C4-2B (cell line): ENCODE measurements around the gene FOXJ2.

ENCODE experiments used
- CTCF ChIP-seq: fragments of 450-650 bp; conservative IDR thresholded peaks from 2 replicates; pipeline ENCODE4 v1.5.1; 2017; ENCODE audit warnings: mild to moderate bottlenecking
- ZFX ChIP-seq: fragments of 450-650 bp; IDR thresholded peaks from 2 replicates; pipeline ENCODE4 v1.6.1; 2017

DNA sequence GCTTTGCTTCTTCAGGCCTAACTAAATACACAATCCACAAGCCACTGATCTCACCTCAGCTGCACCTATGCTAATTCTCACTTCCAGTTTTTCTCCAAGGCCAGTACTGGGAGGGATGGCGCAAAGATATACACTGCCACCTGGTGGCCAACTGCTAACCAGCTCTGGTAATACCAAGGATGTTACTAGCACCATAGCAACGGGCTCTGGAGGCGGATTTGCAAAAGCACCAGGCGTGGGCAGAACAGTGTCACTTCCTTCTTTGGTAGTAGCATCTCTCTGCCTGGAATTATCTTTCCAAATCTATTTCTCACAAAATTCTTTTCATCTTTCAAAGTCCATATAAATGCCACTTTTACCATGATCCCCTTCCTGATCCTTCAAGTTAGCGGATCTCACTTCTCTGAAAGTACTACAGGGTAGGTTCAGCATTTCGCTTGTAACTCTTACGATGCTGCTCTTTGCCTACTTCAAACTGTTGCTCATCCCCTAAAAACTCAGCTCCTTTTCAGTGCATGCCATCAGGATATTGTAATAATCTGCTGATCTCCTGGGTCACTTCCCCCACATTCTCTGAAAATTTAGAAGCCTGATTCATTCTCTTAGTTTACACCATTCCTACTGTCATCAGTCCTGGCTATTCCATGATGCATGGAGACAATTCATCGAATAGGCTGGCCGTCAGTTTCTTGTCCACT is 37.1 kb upstream of the FOXJ2 start:
- TF ChIP-seq CTCF: peak; percentile 92
- TF ChIP-seq ZFX: no peak
